Endothelial cell of umbilical vein (primary cell): ENCODE measurements around the gene LYRM4. TPM values are rescaled to one million over a fixed set of nuclear protein-coding genes. Genes with fewer than 3 reads are reported as not detected.

Source experiments
- BruUV-seq: library from RNA; stranded (reverse); fragments of 400-500 nt; replicated peaks from 2 replicates; lab custom pipeline; 2021; lab: Mats Ljungman, UMichigan
- CTCF ChIA-PET: fragments of 300-600, 350-600 bp; sonication (Branson Sonifier 250); formaldehyde crosslinking; loops from one replicate; lab custom pipeline; 2021; ENCODE audit warnings: antibody characterized with exemption, inconsistent platforms; lab: Charles Lee
- POLR2A ChIA-PET: fragments of 300-600, 350-600 bp; sonication (Branson Sonifier 250); formaldehyde crosslinking; loops from one replicate; lab custom pipeline; 2021; ENCODE audit warnings: antibody characterized with exemption, inconsistent platforms; lab: Charles Lee
- DNase-seq: peaks from one replicate; pipeline ENCODE4 v3.0.0-alpha.2; 2011; ENCODE audit warnings: low read depth, low spot score
- FAIRE-seq: peaks from 2 replicates; lab custom pipeline; 2011; peaks lifted over from hg19 to GRCh38; lab: Jason Lieb, UNC
- H2AFZ ChIP-seq: 2 replicates; pipeline ENCODE4 v1.6.0; 2012; ENCODE audit warnings: low read depth, low read length, control low read depth, inconsistent platforms
- H3K27ac ChIP-seq: 2 replicates; pipeline ENCODE4 v1.5.1; 2011; ENCODE audit warnings: low read depth, mild to moderate bottlenecking, control low read depth, low read length, moderate library complexity; ENCODE audit not compliant: insufficient read depth
- H3K27me3 ChIP-seq, 2 experiments: 2 replicates each; pipeline versions ENCODE4 v1.6.0 to v1.6.1; 2011; ENCODE audit warnings: low read length in 2 of 2, mixed read lengths in 1 of 2; ENCODE audit not compliant: control insufficient read depth in 2 of 2, insufficient read depth in 2 of 2
- H3K36me3 ChIP-seq, 2 experiments: 2 replicates in 1 of 2; 3 replicates in 1 of 2; pipeline ENCODE4 v1.5.1; 2011; ENCODE audit warnings: low read length in 2 of 2, mild to moderate bottlenecking in 1 of 2, moderate library complexity in 1 of 2; ENCODE audit not compliant: control insufficient read depth in 2 of 2, insufficient read depth in 2 of 2; ENCODE audit errors: extremely low read depth in 1 of 2
- H3K4me1 ChIP-seq: 3 replicates; pipeline ENCODE4 v1.5.1; 2011; ENCODE audit warnings: mild to moderate bottlenecking, low read length; ENCODE audit not compliant: control insufficient read depth, insufficient read depth; ENCODE audit errors: extremely low read depth
- H3K4me2 ChIP-seq: 2 replicates; pipeline ENCODE4 v1.6.1; 2011; ENCODE audit warnings: low read length, control low read depth, mixed read lengths; ENCODE audit not compliant: insufficient read depth
- H3K4me3 ChIP-seq, 3 experiments: fragments of 200-600 bp in 1 of 3; sonication (generic), shearing (Covaris generic) in 1 of 3; replicated peaks in 1 of 3; 2 replicates each; pipeline ENCODE4 v1.5.1; 2011 to 2016; ENCODE audit warnings: control low read depth in 3 of 3, low read length in 3 of 3, mild to moderate bottlenecking in 2 of 3, inconsistent platforms in 1 of 3, low read depth in 1 of 3, moderate library complexity in 1 of 3; ENCODE audit not compliant: insufficient read depth in 1 of 3
- H3K79me2 ChIP-seq: 2 replicates; pipeline ENCODE4 v1.6.0; 2012; ENCODE audit warnings: low read length, inconsistent platforms; ENCODE audit not compliant: control insufficient read depth, insufficient read depth
- H3K9ac ChIP-seq: replicated peaks from 2 replicates; pipeline ENCODE3; 2011; ENCODE audit warnings: low read length, control low read depth; ENCODE audit not compliant: insufficient read depth; ENCODE audit errors: extremely low read depth
- H3K9me1 ChIP-seq: replicated peaks from 3 replicates; pipeline ENCODE4 v1.6.0; 2011; ENCODE audit warnings: mild to moderate bottlenecking, low read length; ENCODE audit not compliant: control insufficient read depth, insufficient read depth; ENCODE audit errors: extremely low read depth
- H3K9me3 ChIP-seq: replicated peaks from 2 replicates; pipeline ENCODE4 v1.5.1; 2012; ENCODE audit warnings: low read length, inconsistent platforms; ENCODE audit not compliant: control insufficient read depth, insufficient read depth
- H4K20me1 ChIP-seq: replicated peaks from 2 replicates; pipeline ENCODE3; 2011; ENCODE audit warnings: mild to moderate bottlenecking, low read length; ENCODE audit not compliant: control insufficient read depth, insufficient read depth; ENCODE audit errors: extremely low read depth
- CTCF ChIP-seq, 2 donors: IDR thresholded peaks; 1 replicate in 1 of 2; 2 replicates in 1 of 2; pipeline ENCODE4 v1.5.1; 2011; ENCODE audit warnings: low read length in 2 of 2, mild to moderate bottlenecking in 2 of 2, moderate library complexity in 2 of 2, control low read depth in 1 of 2, inconsistent platforms in 1 of 2, low read depth in 1 of 2; ENCODE audit not compliant: insufficient read depth in 1 of 2; ENCODE audit errors: extremely low read depth in 1 of 2
- EZH2 ChIP-seq: IDR thresholded peaks from 2 replicates; pipeline ENCODE4 v1.6.1; 2012; ENCODE audit warnings: borderline replicate concordance, low read depth, mild to moderate bottlenecking, moderate library complexity, low read length, inconsistent platforms; ENCODE audit not compliant: severe bottlenecking
- FOS ChIP-seq: IDR thresholded peaks from 2 replicates; pipeline ENCODE4 v1.6.1; 2011; ENCODE audit warnings: mild to moderate bottlenecking, low read length, moderate library complexity, borderline replicate concordance; ENCODE audit not compliant: insufficient read depth
- GATA2 ChIP-seq: IDR thresholded peaks from 2 replicates; pipeline ENCODE4 v1.7.0; 2011; ENCODE audit warnings: low read depth, mild to moderate bottlenecking, moderate library complexity, mixed read lengths, low read length; ENCODE audit not compliant: insufficient read length, insufficient read depth
- JUN ChIP-seq: IDR thresholded peaks from 2 replicates; pipeline ENCODE4 v1.6.1; 2011; ENCODE audit warnings: borderline replicate concordance, low read depth; ENCODE audit not compliant: insufficient read length, insufficient read depth
- MAX ChIP-seq: IDR thresholded peaks from 2 replicates; pipeline ENCODE4 v1.6.1; 2011; ENCODE audit not compliant: insufficient read depth, insufficient read length
- MYC ChIP-seq: IDR thresholded peaks from one replicate; pipeline ENCODE4 v1.6.1; 2011; ENCODE audit warnings: mild to moderate bottlenecking, low read depth, low read length
- POLR2A ChIP-seq: IDR thresholded peaks from 2 replicates; pipeline ENCODE4 v1.6.1; 2012; ENCODE audit warnings: low read depth, mild to moderate bottlenecking, control low read depth, low read length
- POLR2AphosphoS5 ChIP-seq: IDR thresholded peaks from 2 replicates; pipeline ENCODE4 v1.6.1; 2012; ENCODE audit warnings: low read depth, mild to moderate bottlenecking, control low read depth, low read length, moderate library complexity; ENCODE audit not compliant: insufficient read depth
- dilution Hi-C: fragments of 300-500 bp; cut with MboI; formaldehyde crosslinking; loops from one replicate; pipeline ENCODE4 v1.15.0; 2019; ENCODE audit warnings: low sequenced_read_pairs; ENCODE audit not compliant: extremely low pct_ligation_motif_present
- intact Hi-C: fragments of 100-400 bp; cut with micrococcal nuclease; formaldehyde crosslinking; loops from one replicate; pipeline ENCODE4 v1.10.0; 2022
- polyA plus RNA-seq, 4 experiments: library from polyadenylated mRNA; depleted of rRNA in 3 of 4; stranded (reverse) in 3 of 4; unstranded in 1 of 4; fragments of >200 nt; gene quantifications; 2 replicates each; pipeline versions ENCODE4 v1.2.1 to v1.2.3, GENCODE V29; 2011 to 2012; ENCODE audit warnings: missing spikeins in 1 of 4
- total RNA-seq: library from RNA; stranded (reverse); gene quantifications from 2 replicates; pipeline ENCODE4 v1.2.3, GENCODE V29; 2021

The LYRM4 gene
- total and polyA plus RNA-seq, 2 donors (not counting 3 experiments of a cell fraction or from before 2014, with no cell fraction given): 39.5 to 44.0 TPM

GRCh38 chr6:5081955-5082354, 178.8 kb downstream of the LYRM4 start:
- no peak overlapping the region for H2AFZ ChIP-seq
- intact Hi-C loops: no loop called here
- H3K4me3 ChIP-seq: no peak overlapping the region
- H3K36me3 ChIP-seq: no peaks in the 10 kb centered on the region
- no peaks in the 10 kb centered on the region for H4K20me1 ChIP-seq
- H3K9ac ChIP-seq: no peak overlapping the region
- H3K9me3 ChIP-seq: no peaks in the 10 kb centered on the region
- H3K79me2 ChIP-seq: no peaks in the 10 kb centered on the region
- dilution Hi-C loops: no loop called here
- POLR2A ChIA-PET: no interaction called here
- peaks cover 6 to 14% of the 10 kb centered on the region in 2 experiments for H3K27me3 ChIP-seq
- CTCF ChIA-PET: interaction anchor here (2.3 kb wide), 1 partner anchor 25 kb away, joined by 7 read pairs; no protein-coding TSS in a partner anchor
- DNase-seq: no peak
- BruUV-seq: no TSS peak
- H3K4me1 ChIP-seq: peaks cover 12% of the 10 kb centered on the region
- no peak for FAIRE-seq
- TF ChIP-seq MYC: no peak
- TF ChIP-seq FOS: no peak
- no peak for TF ChIP-seq EZH2
- no peak for TF ChIP-seq MAX
- TF ChIP-seq JUN: no peak
- no peak for TF ChIP-seq GATA2
- no peak for TF ChIP-seq POLR2A
- H3K9me1 ChIP-seq: no peaks in the 10 kb centered on the region
- no peak overlapping the region for H3K27ac ChIP-seq
- H3K4me2 ChIP-seq: no peak overlapping the region

- dilution Hi-C loops: no loop called here
- ChIA-PET CTCF (no interaction called here), POLR2A (no interaction called here)
- BruUV-seq: no TSS peak
- no peak overlapping the region for H2AFZ ChIP-seq
- TF ChIP-seq MYC: no peak
- no peak for TF ChIP-seq EZH2
- no peak for TF ChIP-seq FOS
- no peak for TF ChIP-seq MAX
- TF ChIP-seq POLR2AphosphoS5: no peak
- no peak for TF ChIP-seq POLR2A
- no peak for TF ChIP-seq GATA2
- TF ChIP-seq JUN: no peak
- no peak for TF ChIP-seq CTCF (IDR thresholded peaks at IDR 0.05; ENCODE audit: extremely low read depth in 1 of 2, insufficient read depth in 1 of 2, low read depth in 1 of 2, low read length in 2 of 2)
- peaks cover 12% of the 10 kb centered on the region for H3K4me1 ChIP-seq
- H3K4me3 ChIP-seq: no peak overlapping the region
- no peaks in the 10 kb centered on the region for H3K9me3 ChIP-seq
- no peaks in the 10 kb centered on the region for H3K9me1 ChIP-seq
- FAIRE-seq: no peak
- DNase-seq: no peak
- H3K27me3 ChIP-seq: peaks cover under 1 to 7% of the 10 kb centered on the region in 2 experiments
- H3K9ac ChIP-seq: no peak overlapping the region
- H3K36me3 ChIP-seq: no peaks in the 10 kb centered on the region
- intact Hi-C loops: no loop called here
- no peak overlapping the region for H3K4me2 ChIP-seq
- no peak overlapping the region for H3K27ac ChIP-seq
- no peaks in the 10 kb centered on the region for H4K20me1 ChIP-seq
- no peaks in the 10 kb centered on the region for H3K79me2 ChIP-seq
Measured at GRCh38 chr6:5081182-5081581, 179.6 kb downstream of the LYRM4 start.
